Natural killer cell (primary cell): ENCODE measurements around the gene YAE1. TPM values are rescaled to one million over a fixed set of nuclear protein-coding genes. Genes with fewer than 3 reads are reported as not detected.

Source experiments
- ATAC-seq, 3 donors: fragments of 150-1000 bp in 2 of 3; fragments of 200-7000 bp in 1 of 3; cut with Tn5 transposase; 1 replicate in 1 of 3; 2 replicates in 2 of 3; pipeline ENCODE4 v1.10.0; 2021; ENCODE audit warnings: mild to moderate bottlenecking in 2 of 3, moderate library complexity in 2 of 3
- DNase-seq, 2 donors: peaks; one replicate each; pipeline versions ENCODE4 v3.0.0 to v3.0.0-alpha.2; 2013 to 2021; ENCODE audit warnings: mixed read lengths in 1 of 2
- H3K27ac ChIP-seq: one replicate; pipeline ENCODE4 v1.5.1; 2013; ENCODE audit warnings: mild to moderate bottlenecking, low read length
- H3K27me3 ChIP-seq: one replicate; pipeline ENCODE4 v1.6.1; 2013; ENCODE audit warnings: low read length; ENCODE audit not compliant: control insufficient read depth, insufficient read depth
- H3K36me3 ChIP-seq: one replicate; pipeline ENCODE4 v1.6.1; 2013; ENCODE audit warnings: low read length; ENCODE audit not compliant: control insufficient read depth, insufficient read depth
- H3K4me1 ChIP-seq: one replicate; pipeline ENCODE4 v1.6.1; 2013; ENCODE audit warnings: low read length; ENCODE audit not compliant: control insufficient read depth, insufficient read depth
- H3K4me3 ChIP-seq: one replicate; pipeline ENCODE4 v1.5.1; 2013; ENCODE audit warnings: low read length
- H3K9me3 ChIP-seq: one replicate; pipeline ENCODE4 v1.6.1; 2013; ENCODE audit warnings: low read length; ENCODE audit not compliant: control insufficient read depth, insufficient read depth
- H3K27ac Mint-ChIP-seq, 2 donors: one replicate each; pipeline ENCODE4 v1.8.0; 2022; ENCODE audit warnings: mild to moderate bottlenecking in 2 of 2, mixed read lengths in 2 of 2, moderate library complexity in 1 of 2
- H3K27me3 Mint-ChIP-seq, 2 donors: one replicate each; pipeline ENCODE4 v1.8.0; 2022; ENCODE audit warnings: low read depth in 2 of 2, mixed read lengths in 2 of 2
- H3K36me3 Mint-ChIP-seq: one replicate; pipeline ENCODE4 v1.8.0; 2022; ENCODE audit warnings: mixed read lengths
- H3K4me1 Mint-ChIP-seq, 2 donors: one replicate each; pipeline ENCODE4 v1.8.0; 2022; ENCODE audit warnings: mixed read lengths in 2 of 2
- H3K4me3 Mint-ChIP-seq: one replicate; pipeline ENCODE4 v1.8.0; 2022; ENCODE audit warnings: mild to moderate bottlenecking, moderate library complexity, mixed read lengths
- H3K9me3 Mint-ChIP-seq, 2 donors: one replicate each; pipeline ENCODE4 v1.8.0; 2022; ENCODE audit warnings: mixed read lengths in 2 of 2
- WGBS: methylation state at CpG from one replicate; pipeline ENCODE4 v1.1.7; 2013; ENCODE audit warnings: missing lambda C conversion rate; ENCODE audit not compliant: insufficient coverage; 5-methylcytosine and 5-hydroxymethylcytosine counted together
- intact Hi-C: fragments of 100-400 bp; cut with micrococcal nuclease; formaldehyde crosslinking; loops from one replicate; pipeline ENCODE4 v1.14.2; 2022
- total RNA-seq, 4 donors: library from RNA; stranded (reverse); fragments of 120-200 nt in 1 of 4; gene quantifications; one replicate each; pipeline versions ENCODE4 v1.2.3 to v1.2.4, GENCODE V29; 2013 to 2022
- TF ChIP-seq, protein P1 (sequence below): fragments of 200-600 bp; IDR thresholded peaks from one replicate; pipeline ENCODE4 v1.8.0; 2022; ENCODE audit warnings: antibody characterized with exemption

The YAE1 gene
- total RNA-seq, 3 donors from 2014 or later (not counting 1 experiment from before 2014, with no cell fraction given), result 3.1 to 5.1 (median 3.4) TPM

DNA sequence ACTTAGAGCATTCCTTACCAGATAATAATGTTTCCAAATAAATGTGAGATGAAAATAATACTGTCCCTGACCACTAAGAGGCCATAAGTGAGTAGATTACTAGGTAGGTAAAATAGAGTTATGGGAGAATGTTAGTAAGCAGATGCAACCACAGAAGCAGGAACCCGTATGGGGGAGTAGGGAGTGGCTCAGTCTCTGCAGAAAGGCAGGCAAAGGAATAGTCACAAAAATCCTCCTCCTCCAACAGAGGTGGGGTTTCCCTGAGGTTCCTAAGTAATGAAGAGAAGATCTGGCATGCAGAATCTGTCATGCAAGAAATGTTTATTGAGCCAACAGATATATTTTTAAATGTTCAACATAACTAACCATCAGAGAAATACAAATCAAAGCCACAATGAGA is 9.0 kb upstream of the YAE1 start:
- Mint-ChIP-seq H3K9me3 (no peaks in the 10 kb centered on the region), H3K27ac (no peak overlapping the region), H3K4me3 (no peak overlapping the region), H3K27me3 (peaks cover 20 to 50% of the 10 kb centered on the region in 2 donors), H3K4me1 (no peaks in the 10 kb centered on the region), H3K36me3 (no peaks in the 10 kb centered on the region)
- no peaks in the 10 kb centered on the region for H3K9me3 ChIP-seq
- no CpG with 5 or more reads among the region's 1 CpG for WGBS
- DNase-seq, result no peak
- intact Hi-C loops, result no loop called here
- no peaks in the 10 kb centered on the region for H3K27me3 ChIP-seq
- TF ChIP-seq, protein P1, sequence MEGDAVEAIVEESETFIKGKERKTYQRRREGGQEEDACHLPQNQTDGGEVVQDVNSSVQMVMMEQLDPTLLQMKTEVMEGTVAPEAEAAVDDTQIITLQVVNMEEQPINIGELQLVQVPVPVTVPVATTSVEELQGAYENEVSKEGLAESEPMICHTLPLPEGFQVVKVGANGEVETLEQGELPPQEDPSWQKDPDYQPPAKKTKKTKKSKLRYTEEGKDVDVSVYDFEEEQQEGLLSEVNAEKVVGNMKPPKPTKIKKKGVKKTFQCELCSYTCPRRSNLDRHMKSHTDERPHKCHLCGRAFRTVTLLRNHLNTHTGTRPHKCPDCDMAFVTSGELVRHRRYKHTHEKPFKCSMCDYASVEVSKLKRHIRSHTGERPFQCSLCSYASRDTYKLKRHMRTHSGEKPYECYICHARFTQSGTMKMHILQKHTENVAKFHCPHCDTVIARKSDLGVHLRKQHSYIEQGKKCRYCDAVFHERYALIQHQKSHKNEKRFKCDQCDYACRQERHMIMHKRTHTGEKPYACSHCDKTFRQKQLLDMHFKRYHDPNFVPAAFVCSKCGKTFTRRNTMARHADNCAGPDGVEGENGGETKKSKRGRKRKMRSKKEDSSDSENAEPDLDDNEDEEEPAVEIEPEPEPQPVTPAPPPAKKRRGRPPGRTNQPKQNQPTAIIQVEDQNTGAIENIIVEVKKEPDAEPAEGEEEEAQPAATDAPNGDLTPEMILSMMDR, result no peak
- H3K4me3 ChIP-seq, result no peak overlapping the region
- no peaks in the 10 kb centered on the region for H3K36me3 ChIP-seq
- H3K4me1 ChIP-seq, result no peaks in the 10 kb centered on the region
- H3K27ac ChIP-seq, result no peak overlapping the region
- ATAC-seq, result no peak

GRCh38 chr7:39557911-39558310 is 8.3 kb upstream of the YAE1 start:
- Mint-ChIP-seq H3K4me1 (no peaks in the 10 kb centered on the region), H3K36me3 (no peaks in the 10 kb centered on the region), H3K27me3 (peaks cover 20 to 50% of the 10 kb centered on the region in 2 donors), H3K27ac (no peak overlapping the region), H3K4me3 (no peak overlapping the region), H3K9me3 (no peaks in the 10 kb centered on the region)
- no peak for DNase-seq
- intact Hi-C loops, result no loop called here
- Histone ChIP-seq H3K27ac (no peak overlapping the region), H3K27me3 (no peaks in the 10 kb centered on the region), H3K9me3 (no peaks in the 10 kb centered on the region), H3K36me3 (no peaks in the 10 kb centered on the region), H3K4me1 (no peaks in the 10 kb centered on the region), H3K4me3 (no peak overlapping the region)
- ATAC-seq, result no peak
- TF ChIP-seq, protein P1, result no peak

GRCh38 chr7:39560408-39560807 is 5.8 kb upstream of the YAE1 start:
- H3K27me3 ChIP-seq, result no peaks in the 10 kb centered on the region
- no peak for ATAC-seq
- no peak overlapping the region for H3K27ac ChIP-seq
- no peaks in the 10 kb centered on the region for H3K9me3 ChIP-seq
- Mint-ChIP-seq H3K4me3 (no peak overlapping the region), H3K27ac (no peak overlapping the region), H3K9me3 (no peaks in the 10 kb centered on the region), H3K27me3 (peaks cover 15 to 39% of the 10 kb centered on the region in 2 donors), H3K36me3 (no peaks in the 10 kb centered on the region), H3K4me1 (peaks cover under 1 to 1% of the 10 kb centered on the region in 2 donors)
- no peaks in the 10 kb centered on the region for H3K4me1 ChIP-seq
- 86% methylated on average over 1 of the region's 1 CpG for WGBS
- TF ChIP-seq, protein P1, result no peak
- no peak overlapping the region for H3K4me3 ChIP-seq
- intact Hi-C loops, result no loop called here
- H3K36me3 ChIP-seq, result no peaks in the 10 kb centered on the region
- no peak for DNase-seq

DNA sequence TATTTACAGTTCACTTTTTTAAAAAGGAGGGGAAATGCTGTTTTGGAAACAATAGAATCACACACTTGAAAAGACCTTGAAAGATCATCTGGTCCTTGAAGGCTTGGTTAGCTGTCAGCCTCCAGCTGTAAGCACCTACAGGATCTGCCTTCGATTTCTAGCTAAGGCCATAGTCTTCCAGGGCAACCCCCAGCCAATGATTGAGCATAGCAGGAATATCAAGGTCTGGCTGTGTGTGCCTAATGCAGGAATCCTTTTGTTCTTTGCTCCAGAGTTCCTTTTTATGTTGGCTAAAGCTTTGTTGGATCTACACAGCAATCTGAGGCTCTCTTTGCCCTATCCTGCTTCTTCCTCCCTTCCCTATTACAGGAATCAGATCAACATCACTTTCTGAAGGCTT is 5.2 kb upstream of the YAE1 start:
- no peak overlapping the region for H3K4me3 ChIP-seq
- H3K9me3 ChIP-seq, result no peaks in the 10 kb centered on the region
- H3K36me3 ChIP-seq, result no peaks in the 10 kb centered on the region
- Mint-ChIP-seq H3K36me3 (no peaks in the 10 kb centered on the region), H3K9me3 (no peaks in the 10 kb centered on the region), H3K4me3 (no peak overlapping the region), H3K4me1 (peaks cover 6 to 7% of the 10 kb centered on the region in 2 donors), H3K27ac (no peak overlapping the region), H3K27me3 (peaks cover 15 to 36% of the 10 kb centered on the region in 2 donors)
- TF ChIP-seq, protein P1, result no peak
- WGBS, result 96% methylated on average over 1 of the region's 1 CpG
- no peaks in the 10 kb centered on the region for H3K4me1 ChIP-seq
- H3K27me3 ChIP-seq, result no peaks in the 10 kb centered on the region
- H3K27ac ChIP-seq, result no peak overlapping the region
- intact Hi-C loops, result no loop called here
- ATAC-seq (no peak), DNase-seq (no peak)
